ENCODE measurements around the gene CDH24.

The CDH24 gene

DNA sequence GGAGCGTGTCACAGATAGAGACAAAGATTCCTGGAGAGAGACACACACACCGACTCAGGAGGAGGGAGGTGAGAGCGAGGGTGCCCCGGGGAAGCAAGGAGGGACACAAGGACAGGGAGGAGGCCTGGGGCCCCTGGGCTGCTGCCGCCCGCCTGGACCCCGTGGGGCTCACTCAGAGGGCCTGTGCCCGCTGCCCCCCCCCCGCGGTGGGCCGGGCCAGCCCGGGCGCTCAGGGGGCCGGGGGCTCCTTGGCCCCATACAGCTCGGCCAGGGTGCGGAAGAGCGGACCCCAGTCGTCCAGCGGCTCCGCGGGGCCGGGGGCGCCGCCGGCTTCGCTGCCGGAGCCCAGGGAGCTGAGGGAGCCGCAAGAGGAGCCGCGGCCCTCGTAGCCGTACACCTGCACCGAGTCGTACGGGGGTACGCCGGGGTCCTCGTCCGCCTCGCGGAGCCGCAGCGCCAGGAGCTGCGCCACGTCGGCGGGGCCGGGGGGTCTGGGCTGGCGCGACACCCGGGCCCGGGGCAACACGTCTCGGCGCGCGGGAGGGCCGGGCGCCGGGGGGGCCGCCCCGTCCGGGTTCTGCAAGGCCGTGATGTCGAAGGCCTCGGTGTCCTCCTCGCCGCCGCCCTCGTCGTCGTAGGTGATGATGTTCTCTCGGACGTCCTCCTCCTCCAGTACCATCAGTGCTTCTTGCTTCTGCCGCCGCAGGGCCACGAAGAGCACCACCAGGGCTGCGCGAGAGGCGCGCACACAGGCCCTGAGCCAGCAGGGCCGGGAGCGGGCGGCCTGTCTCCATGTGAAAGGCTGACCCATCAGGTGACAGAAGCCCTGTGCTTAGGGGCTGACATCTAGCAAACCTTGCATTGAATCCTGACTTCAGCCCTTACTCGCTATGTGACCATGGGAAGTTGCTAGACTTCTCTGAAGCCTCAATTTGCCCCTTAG lies 9.3 kb downstream of the CDH24 start:
- TF ChIP-seq, protein P1, sequence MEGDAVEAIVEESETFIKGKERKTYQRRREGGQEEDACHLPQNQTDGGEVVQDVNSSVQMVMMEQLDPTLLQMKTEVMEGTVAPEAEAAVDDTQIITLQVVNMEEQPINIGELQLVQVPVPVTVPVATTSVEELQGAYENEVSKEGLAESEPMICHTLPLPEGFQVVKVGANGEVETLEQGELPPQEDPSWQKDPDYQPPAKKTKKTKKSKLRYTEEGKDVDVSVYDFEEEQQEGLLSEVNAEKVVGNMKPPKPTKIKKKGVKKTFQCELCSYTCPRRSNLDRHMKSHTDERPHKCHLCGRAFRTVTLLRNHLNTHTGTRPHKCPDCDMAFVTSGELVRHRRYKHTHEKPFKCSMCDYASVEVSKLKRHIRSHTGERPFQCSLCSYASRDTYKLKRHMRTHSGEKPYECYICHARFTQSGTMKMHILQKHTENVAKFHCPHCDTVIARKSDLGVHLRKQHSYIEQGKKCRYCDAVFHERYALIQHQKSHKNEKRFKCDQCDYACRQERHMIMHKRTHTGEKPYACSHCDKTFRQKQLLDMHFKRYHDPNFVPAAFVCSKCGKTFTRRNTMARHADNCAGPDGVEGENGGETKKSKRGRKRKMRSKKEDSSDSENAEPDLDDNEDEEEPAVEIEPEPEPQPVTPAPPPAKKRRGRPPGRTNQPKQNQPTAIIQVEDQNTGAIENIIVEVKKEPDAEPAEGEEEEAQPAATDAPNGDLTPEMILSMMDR (IDR thresholded peaks at IDR 0.05; ENCODE audit: borderline replicate concordance, insufficient read depth, low read depth, low read length) = no peak
- H3K4me3 ChIP-seq (ENCODE audit: low read depth, low read length) = no peak overlapping the region

DNA sequence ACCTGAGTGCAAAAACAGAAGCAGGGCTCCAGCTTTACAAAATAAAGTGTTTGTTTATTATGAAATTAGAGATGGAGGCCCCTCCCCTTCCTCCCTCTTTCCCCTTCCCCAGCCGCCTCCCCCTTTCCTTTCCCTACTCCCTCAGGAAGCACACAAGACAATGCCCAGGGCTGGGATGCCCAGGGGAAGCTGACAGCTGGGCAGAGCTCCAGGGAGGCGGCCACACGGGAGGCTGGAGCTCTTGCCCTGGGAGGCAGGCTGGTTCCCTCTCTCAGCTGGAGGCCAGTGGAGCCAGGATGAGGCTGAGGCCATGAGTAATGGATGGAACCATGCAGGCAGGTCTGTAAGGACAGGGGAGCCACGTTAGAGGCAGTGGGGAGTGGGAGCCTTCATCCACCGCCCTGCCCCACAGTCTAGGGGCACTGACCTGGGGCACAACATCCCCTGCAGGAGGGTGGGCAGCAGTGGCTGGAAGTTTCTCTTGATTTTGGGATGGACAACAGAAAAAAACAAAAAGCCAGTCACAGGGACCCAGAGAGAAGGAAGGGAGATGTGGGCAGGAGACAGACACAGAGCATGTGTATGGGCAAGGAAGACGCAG lies 10.2 kb downstream of the CDH24 start:
- H3K4me3 ChIP-seq (ENCODE audit: low read depth, low read length) = no peak overlapping the region
- TF ChIP-seq, protein P1 (IDR thresholded peaks at IDR 0.05; ENCODE audit: borderline replicate concordance, insufficient read depth, low read depth, low read length) = no peak

DNA sequence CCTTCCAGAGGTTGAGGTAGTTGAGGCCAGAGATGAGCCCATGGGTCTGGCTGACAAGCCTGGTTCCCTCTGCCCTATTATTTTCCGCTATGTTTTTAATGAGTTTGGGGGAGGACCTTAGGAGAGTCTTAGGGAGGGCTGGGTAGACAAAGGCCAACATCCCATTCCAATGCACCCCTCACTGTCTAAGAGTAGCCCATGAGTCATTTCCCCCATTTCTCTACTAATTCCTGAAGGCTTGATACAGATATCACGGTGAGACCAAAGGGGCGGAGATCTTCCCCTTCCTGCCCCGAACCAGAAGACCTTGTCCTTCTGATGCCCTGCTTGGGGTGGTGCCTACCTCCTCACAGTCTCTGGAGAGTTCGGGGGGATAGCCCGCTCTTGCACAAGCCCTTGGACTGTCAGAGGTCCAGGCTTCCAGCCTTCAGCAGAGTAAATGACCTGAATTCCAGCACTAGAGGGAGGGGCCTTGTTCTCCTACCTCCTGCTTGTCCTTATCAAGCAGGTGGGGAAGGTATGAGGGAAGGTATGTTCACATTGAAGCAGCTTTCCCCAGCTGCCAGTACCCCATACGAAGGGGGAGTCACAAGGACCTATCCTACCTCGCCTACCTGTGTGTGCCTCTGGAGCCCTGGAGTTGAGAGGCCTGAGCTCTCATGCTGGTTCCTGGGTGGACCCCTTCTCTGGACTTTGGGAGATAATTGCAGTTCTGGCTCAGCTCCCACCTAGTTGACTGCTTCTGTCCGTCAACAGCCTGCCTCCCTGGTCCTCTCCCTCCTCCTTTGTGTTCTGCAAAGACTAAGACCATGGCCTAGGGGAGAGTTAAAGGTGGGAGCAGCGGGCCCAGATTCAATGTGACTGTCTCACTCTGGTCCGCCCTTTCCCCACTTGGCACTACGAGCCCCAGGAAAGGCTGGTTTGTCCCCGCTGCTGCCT lies 11.6 kb downstream of the CDH24 start:
- TF ChIP-seq, protein P1 (IDR thresholded peaks at IDR 0.05; ENCODE audit: borderline replicate concordance, insufficient read depth, low read depth, low read length) = no peak
- H3K4me3 ChIP-seq (ENCODE audit: low read depth, low read length) = no peak overlapping the region

DNA sequence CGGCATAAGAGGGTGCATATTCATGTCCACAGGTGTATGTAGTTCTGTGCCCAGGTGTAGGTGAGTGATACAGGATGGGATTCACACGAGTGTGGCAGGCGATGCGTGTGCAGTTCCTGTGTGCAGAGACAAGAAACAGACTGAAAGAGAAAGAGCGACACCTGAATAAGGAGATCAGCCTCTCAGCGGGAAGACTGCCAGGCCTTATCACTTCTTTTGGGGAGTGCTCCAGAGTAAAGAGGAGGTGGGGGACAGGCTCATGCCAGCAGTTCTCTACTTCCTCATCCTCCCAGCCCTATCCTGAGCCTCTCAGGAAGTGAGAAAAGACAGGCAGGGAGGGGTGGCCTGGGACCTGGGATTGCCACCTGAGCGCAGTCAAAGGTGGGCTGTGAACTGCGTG lies 12.5 kb downstream of the CDH24 start:
- TF ChIP-seq, protein P1 (IDR thresholded peaks at IDR 0.05; ENCODE audit: borderline replicate concordance, insufficient read depth, low read depth, low read length) = no peak
- no peak overlapping the region for H3K4me3 ChIP-seq (ENCODE audit: low read depth, low read length)

DNA sequence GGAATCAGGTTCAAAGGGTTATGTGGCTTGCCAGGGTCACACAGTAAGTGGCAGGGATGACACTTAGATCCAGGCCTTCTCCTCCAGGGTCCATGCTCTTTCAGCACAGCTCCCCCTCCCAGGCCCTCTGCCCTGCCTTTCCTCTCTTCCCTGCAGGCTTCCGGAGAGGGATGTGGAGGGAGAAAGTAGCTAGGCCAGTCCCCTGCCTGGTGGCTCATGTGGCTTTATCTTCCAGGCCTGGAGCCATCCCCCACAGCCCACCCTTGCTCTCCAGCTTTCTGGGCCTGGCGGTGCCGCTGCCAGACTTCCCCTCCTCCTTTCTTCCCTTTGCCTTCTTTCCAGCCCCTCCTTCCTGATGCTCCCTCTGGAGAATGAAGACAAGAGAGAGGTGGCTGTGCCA lies 13.6 kb downstream of the CDH24 start:
- H3K4me3 ChIP-seq (ENCODE audit: low read depth, low read length) = no peak overlapping the region
- TF ChIP-seq, protein P1 (IDR thresholded peaks at IDR 0.05; ENCODE audit: borderline replicate concordance, insufficient read depth, low read depth, low read length) = no peak

DNA sequence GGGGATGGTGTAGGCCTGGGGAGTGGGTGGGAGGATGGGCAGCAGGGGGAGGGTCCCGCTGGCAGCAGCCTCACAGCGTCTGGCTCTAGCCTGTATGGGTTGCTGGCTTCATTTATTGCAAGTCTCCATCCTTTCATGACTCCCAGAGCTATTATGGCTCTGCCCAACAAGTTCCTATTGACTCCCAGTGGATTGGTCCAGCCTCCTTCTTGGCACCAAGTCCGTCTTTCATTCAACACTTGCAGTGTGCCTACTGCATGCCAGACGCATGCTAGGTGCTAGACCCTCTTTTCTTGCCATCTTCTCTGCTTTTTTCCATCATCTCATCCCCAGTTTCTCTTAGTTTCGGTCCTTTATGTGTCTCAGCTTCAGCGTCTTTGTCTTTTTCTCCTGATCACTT lies 14.2 kb downstream of the CDH24 start:
- TF ChIP-seq, protein P1 (IDR thresholded peaks at IDR 0.05; ENCODE audit: borderline replicate concordance, insufficient read depth, low read depth, low read length) = no peak

More for the DNA sequence above, 14.2 kb downstream of the CDH24 start:
- no peak overlapping the region for H3K4me3 ChIP-seq (ENCODE audit: low read depth, low read length)
